GM18505 (cell line): Measurements from ENCODE around the gene ZNF888.
"Not testable (repeated sequence)": the region's sequence is repeated elsewhere in the genome, so short reads cannot be mapped to it uniquely, and the experiment has no call there.

Source experiments
- ATAC-seq: cut with Tn5 transposase; IDR thresholded peaks from one replicate; pipeline ENCODE4 v1.9.1; 2021; ENCODE audit not compliant: unreplicated experiment
- POLR2A ChIP-seq: IDR thresholded peaks from 4 replicates; pipeline ENCODE4 v1.6.1; 2011; ENCODE audit warnings: borderline replicate concordance; ENCODE audit not compliant: insufficient read depth, insufficient read length; ENCODE audit errors: extremely low read depth

Gene ZNF888

DNA sequence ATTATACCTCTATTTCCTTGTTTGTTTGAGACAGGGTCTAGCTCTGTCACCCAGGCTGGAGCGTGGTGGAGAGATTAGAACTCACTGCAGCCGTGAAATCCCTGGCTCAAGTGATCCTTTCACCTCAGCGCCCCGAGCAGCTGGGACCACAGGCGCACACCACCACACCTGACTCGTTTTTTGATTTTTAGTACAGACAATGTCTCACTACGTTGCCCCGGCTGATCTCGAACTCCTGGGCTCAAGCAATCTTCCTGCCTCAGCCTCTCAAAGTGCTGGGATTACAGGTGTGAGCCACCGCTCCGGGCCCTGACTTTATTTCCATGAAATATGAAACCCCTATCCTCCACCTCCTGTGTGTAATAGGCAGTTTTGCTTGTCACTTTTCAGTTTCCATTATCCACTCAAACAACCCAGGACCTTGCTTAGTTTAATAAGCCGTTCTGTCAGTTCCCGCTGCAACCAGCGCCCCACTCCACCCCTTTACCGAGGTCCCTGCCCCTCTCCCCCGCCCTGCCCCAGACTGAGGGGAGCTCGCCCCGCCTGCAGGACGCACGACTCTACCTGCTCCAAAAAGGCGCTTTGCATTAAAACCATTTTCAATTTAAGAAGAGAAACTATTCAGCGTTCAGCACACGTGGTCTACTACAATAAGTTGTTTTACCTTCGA lies 22.6 kb upstream of the ZNF888 start:
- no peak for ATAC-seq

DNA sequence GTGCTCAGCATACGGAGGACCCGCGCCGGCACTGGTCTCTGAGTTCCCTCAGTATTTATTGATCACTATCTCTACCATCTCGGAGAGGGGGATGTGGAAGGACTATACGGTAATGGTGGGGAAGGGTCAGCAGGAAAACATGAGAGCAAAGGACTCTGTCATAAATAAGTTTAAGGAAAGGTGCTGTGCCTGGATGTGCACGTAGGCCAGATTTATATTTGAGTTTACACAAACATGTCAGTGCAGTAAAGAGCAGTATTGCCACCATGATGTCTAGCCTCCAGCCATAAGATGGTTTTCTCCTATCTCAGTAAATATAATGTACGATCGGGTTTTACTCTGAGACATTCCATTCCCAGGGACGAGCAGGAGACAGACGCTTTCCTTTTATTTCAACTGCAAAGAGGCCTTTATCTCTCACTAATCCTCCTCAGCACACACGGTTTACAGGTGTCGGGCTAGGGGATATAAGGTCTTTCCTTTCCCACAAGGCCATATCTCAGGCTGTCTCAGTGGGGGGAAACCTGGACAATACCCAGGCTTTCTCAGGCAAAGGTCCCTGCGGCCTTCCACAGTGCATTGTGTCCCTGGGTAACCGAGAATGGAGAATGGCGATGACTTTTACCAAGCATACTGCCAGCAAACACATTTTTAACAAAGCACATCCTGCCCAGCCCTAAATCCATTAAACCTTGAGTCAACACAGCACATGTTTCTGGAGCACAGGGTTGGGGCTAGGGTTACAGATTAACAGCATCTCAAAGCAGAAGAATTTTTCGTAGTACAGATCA lies 21.7 kb upstream of the ZNF888 start:
- not testable (repeated sequence) for ATAC-seq

More for the DNA sequence above, 22.6 kb upstream of the ZNF888 start:
- TF ChIP-seq POLR2A, result no peak

DNA sequence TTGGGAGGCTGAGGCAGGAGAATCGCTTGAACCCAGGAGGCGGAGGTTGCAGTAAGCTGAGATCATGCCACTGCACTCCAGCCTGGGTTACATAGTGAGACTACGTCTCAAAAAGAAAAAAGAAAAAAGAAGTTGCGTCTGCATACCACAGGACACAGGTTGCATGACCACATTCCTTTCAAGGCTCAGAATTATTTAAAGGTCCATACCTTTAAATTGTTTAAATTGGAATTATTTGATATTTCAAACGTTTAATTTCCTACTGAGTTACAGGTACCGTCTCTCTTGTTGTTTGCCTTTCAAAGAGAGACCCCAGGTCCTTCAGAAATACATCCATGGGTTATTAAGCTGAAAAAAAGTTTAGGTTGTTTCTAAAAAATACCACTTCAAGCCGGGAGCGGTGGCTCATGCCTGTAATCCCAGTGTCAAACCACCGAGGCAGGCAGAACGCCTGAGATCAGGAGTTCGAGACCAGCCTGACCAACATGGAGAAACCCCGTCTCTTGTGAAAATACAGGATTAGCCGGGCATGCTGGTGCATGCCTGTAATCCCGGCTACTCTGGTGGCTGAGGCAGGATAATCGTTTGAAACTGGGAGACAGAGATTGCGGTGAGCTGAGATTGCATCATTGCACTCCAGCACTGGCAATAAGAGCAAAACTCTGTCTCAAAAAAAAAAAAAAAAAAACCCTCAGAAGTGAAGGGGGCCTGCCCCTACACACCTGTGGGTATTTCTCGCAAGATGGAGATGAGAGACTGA lies 20.8 kb upstream of the ZNF888 start:
- ATAC-seq, result no peak
- TF ChIP-seq POLR2A, result no peak

DNA sequence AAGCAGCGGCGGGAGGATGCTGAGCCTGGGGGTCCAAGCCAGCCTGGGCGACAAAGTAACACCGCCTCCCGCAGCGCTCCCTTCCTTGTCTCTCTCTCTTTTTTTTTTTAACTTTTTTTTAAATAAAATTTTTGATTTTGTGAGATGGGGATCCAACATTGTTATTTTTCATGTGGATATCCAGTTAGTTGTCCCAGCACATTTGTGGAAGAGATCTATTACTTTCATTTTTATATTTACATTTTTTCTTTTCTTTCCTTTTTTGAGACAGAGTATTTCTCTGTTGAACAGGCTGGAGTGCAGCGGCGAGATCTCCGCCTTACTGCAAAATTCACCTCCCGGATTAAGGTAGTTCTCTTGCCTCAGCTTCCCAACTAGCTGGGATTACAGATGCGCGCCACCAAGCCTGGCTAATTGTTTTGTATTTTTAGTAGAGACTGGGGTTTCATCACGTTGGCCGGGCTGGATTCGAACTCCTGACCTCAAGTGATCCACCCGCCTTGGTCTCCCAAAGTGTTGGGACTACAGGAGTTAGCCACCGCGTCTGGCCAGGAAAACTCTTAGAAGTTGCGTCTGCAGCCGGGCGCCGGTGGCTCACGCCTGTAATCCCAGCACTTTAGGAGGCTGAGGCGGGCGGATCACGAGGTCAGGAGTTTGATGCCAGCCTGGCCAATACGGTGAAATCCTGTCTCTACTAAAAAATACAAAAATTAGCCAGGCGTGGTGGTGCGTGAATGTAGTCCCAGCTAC lies 20.1 kb upstream of the ZNF888 start:
- TF ChIP-seq POLR2A, result no peak
- ATAC-seq, result peak; percentile 9

DNA sequence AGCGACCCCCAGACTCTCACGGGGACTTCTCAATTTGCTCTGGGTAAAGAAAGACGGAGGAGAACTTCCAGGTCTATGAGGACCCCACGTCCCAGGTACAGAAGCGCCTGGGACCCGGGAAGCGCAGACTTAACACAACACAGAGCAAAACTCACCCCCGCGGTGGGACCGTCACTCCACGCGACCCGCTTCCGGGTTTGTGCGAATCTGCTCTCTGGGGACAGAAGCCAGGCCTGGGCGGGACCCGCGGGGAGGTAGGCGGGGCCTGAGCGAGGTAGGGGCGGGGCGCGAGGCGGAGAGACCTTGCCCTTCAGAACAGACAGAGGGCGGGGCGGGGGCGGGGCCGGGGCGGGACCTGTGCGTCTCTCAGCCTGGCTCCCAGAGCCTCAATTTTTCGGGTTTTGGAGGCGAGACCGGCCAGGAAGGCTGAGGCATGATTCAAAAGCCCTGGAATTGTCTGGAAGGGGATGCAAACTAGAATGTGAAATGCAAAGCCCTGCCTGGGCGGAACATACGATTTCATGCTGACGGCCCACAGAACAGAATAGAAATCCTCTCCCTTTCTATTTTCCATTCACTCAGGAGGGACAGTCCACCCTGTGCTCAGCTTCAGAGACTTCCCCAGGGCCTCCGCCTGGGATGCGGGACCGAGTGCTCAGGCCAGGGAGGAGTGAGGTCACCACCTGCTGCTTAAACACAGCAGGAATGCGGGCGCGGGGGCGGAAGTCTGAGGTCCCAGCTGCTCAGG lies 19.3 kb upstream of the ZNF888 start:
- TF ChIP-seq POLR2A, result peak; percentile 93
- ATAC-seq, result peak; percentile 94

DNA sequence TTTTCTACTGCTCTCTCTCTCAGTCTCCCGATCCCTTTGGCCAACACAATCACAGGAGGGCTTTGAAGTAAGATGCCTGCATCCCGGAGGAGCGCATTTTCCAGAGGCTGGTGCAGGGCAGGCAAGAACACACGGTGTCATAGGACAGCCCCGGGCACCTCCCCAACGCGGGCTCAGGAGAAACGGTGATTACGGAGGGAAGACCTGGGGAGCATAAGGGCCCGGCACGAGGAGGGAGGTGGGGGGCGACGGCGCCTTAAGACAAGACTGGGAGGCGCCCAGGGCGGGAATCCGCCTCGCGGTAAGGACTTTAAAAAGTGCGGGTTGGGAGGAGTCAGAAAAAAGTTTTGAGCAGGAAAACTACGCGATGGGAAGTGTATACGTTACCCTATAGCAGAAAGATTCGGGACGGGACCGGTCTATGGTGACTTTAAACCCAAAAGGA lies 18.7 kb upstream of the ZNF888 start:
- peak; percentile 27 for ATAC-seq
- no peak for TF ChIP-seq POLR2A

DNA sequence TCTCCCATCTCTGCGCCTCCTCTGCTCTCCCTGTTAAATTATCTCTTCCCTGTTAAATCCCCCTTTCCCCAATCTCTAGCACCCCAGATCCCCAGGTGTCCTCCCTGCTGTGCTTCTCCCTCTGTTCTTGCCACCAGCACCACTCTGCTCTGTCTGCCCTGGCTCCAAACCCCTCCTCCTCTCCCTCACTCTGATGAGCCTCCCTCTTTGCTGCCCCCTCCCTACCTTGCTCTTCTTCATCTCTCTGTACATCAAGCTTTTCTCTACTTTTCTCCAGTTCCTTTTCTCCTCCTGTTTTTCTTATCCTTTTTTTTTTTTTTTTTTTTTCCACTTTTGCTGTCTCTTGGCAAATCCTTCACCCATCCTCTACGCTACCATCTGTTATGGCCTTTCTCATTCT lies 18.3 kb upstream of the ZNF888 start:
- not testable (repeated sequence) for ATAC-seq

DNA sequence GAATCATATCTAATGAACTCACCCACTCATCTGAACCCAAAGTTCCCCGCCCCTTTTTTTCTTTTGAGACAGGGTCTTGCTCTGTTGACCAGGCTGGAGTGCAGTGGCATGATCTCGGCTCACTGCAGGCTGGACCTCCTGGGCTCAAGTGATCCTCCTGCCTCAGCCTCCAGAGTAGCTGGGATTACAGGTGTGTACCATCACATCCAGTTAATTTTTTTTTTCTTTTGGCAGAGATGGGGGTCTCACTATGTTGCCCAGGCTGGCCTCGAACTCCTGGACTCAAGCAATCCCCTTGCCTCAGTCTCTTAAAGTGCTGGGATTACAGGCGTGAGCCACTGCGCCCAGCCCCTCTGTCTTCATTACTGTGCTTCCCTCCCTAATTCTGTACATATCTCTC lies 17.7 kb upstream of the ZNF888 start:
- ATAC-seq, result not testable (repeated sequence)

DNA sequence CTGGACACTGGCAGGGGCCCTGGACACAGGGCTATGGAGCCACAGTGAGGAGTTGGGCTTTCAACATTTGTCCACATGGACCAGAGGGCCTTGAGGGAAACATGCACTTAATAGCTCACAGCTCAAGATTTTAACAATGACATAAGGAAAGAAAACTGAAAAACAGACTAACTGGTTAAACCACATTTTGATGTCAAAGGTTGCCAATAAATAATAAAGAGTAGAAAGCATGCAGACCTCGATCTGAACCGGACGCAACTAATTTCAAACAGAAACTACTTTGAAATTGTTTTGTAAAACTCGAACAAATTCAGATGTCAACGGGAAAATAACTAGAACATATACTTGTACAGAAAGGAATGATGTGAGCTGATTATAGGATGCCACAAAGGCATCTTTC lies 15.5 kb upstream of the ZNF888 start:
- TF ChIP-seq POLR2A, result no peak
- no peak for ATAC-seq

DNA sequence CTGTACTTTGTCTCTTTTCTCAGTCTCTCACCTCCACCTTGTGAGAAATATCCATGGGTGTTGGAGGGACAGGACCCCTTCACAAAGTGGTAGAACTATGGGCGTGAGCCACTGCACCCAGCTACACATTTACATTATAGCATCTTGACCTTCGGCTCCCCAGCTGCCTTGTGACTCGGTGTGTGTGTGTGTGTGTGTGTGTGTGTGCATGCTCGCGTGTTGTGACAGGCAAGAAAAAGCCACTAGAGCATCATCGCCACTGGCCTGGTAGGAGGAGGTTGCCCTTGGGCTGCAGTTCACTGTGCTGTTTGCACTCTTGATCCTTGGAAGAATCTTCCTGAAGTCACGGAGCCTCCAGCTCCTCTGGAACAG lies 13.7 kb upstream of the ZNF888 start:
- ATAC-seq, result no peak
- no peak for TF ChIP-seq POLR2A

DNA sequence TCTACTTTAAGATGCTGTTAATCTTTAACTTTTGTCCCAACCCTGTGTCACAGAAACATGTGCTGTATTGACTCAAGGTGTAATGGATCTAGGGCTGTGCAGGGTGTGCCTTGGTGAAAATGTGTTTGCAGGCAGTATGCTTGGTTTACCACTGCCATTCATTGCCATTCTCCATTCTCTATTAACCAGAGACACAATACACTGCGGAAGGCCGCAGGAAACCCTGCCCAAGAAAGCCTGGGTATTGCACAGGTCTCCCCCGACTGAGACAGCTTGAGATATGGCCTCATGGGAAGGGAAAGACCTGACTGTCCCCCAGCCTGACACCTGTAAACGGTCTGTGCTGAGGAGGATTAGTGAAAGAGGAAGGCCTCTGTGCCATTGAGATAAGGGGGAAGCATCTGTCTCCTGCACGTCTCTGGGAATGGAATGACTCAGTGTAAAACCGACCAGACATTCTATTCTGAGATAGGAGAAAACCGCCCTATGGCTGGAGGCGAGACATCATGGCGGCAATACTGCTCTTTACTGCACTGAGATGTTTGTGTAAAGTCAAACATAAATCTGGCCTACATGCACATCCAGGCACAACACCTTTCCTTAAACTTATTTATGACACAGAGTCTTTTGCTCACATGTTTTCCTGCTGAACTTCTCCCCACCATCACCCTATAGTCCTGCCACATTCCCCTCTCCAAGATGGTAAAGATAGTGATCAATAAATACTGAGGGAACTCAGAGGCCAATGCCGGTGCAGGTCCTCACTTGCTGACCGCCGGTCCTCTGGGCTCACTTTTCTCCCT lies 13.1 kb upstream of the ZNF888 start:
- TF ChIP-seq POLR2A, result no peak
- no peak for ATAC-seq

DNA sequence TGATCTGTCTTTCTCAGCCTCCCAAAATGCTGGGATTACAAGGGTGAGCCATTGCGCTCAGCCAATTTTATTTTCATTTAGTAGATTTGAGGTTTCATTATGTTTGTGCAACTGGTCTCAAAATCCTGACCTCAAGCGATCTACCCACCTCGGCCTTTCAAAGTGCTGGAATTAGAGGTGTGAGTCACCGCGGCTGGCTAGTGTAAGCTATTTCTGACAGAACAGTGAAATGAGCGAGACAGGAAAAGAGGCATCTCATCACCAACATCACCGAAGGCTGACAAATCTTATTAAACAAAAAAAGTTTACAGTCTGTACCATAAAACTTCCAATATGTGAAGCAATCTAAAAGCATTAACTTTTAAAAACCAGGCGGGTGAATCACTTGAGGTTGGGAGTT lies 12.2 kb upstream of the ZNF888 start:
- no peak for ATAC-seq
- no peak for TF ChIP-seq POLR2A

DNA sequence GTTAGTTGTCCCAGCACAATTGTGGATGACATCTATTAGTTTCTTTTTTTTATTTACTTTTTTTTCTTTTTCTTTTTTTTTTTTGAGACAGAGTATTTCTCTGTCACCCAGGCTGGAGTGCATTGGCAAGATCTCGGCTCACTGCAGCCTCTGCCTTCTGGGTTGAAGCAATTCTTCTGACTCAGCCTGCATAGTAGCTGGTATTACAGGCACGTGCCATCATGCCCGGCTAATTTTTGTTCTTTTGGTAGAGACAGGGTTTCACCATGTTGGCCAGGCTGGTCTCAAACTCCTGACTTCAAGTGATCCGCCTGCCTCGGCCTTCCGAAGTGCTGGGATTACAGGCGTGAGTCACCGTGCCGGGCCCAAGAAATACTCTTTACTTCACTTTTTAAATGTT lies 1.4 kb upstream of the ZNF888 start:
- not testable (repeated sequence) for ATAC-seq
